ENCODE results near the gene NXF1.
A peak's percentile ranks its signal among the peaks of the same experiment; 100 is the strongest.
"Not testable (repeated sequence)": the region's sequence is repeated elsewhere in the genome, so short reads cannot be mapped to it uniquely, and the experiment has no call there.

The NXF1 gene

DNA sequence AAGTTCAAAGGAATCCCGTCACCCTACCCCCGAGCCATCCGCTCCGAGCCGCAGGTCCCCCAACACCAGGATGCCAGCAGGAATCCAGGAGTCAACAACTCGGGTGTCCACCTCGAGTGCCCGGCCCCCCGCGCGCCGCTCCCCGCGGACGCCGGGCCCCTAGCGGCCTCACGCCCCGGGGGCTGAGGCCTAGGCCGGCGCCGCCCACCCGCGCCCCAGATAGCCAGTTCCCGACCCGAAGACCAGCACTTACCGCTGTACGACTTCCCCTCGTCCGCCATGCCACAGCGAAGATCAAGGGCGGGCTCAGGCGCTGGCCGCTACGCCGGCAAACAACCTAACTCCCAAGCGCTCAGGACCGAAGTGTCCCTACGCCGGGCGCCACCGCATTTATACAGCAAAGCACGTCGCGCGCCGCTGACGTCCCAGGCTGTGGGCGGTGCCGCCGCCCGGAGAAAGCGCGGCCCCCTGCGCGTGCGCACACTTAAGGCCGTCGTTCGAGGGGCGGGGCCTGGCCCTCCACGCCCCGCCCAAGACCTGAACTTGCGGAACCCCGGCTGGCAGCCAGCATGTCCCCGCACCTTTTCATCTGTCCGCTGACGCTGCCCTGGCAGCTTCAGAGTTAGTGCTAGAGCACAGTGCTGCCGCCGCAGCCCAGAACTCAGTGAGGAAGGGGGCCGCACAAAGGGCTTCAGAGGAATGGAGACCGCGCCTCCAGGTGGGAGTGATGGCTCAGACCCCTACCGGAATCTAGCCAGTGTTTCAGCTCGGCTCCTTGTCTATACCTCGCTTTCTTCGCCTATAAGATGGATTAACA, at the start of gene NXF1:
Gene NXF1 (minus strand): TSS at position 365 of the 817 bp plus-strand sequence. CDS start 84 bp downstream, at position 281.
- peak; percentile 97 to 99 (median 99) for DNase-seq

DNA sequence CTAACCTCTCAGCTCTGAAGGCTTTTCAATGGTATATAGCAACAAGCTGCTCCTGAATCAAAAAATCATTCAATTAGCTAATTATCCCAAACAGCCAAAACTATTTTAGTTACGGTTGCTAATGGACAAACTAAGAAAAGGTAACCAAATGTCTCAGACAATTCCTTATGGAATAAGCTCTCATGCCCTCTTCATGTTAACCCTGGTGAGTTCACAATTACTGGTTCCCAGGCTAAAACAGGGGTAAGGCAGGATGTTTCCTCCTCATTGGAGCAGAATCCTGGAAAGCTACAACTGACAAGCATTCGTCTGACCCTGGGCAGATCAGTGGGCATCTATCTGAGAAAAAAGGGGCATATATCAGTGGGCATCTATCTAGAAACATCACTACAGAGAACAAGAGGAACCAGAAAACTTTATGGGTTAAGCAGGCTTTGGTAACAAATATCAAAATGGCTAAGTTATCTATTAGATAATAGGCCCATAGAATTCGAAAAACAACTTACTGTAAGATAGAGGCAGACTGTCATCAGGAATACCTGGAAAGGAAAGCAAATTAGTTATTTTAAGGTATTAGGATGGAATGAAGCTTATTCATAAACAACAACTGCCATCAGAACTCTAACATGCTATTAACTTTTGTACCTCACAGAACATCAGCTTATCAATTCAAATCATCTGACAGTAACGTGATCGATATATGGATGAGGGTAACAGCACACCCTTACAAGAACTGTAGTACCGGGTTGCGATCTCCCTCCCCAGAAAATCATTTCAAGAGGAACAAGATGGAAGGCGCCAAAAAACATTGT, 49.0 kb upstream of the NXF1 start:
- DNase-seq: peak in 2 of 3 donors; percentile 26 to 29

DNA sequence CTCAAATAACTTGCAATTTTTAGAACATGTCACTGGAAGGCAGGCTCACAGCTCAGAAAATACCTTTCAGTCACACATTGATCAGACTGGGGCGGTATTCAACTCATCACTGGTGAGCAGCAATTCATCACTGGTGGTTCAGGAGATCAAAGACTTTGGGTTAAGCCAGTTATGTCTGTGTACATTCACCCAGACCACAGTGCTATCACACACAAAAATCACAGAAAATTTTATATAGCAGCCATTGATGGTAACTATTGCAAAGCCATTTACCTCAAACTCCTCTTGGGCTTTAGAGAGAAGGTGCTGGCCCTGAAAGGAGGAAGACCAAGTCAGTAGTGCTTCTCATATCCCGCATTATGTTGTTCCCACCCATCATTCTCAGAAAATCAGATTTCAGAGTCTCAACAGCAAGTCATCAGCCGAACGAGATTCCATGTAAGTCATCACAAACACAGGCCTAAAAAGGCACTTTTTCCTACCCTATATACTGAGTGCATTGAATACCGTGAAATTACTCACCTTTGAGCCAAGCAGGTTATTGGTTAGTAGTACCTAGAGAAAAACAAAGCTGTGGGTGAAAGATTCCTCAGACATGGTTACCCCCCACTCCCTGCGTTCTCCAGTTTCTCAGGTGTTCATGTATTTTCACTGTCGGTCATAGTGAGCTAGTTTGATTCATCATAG, 48.2 kb upstream of the NXF1 start:
- no peak for DNase-seq

DNA sequence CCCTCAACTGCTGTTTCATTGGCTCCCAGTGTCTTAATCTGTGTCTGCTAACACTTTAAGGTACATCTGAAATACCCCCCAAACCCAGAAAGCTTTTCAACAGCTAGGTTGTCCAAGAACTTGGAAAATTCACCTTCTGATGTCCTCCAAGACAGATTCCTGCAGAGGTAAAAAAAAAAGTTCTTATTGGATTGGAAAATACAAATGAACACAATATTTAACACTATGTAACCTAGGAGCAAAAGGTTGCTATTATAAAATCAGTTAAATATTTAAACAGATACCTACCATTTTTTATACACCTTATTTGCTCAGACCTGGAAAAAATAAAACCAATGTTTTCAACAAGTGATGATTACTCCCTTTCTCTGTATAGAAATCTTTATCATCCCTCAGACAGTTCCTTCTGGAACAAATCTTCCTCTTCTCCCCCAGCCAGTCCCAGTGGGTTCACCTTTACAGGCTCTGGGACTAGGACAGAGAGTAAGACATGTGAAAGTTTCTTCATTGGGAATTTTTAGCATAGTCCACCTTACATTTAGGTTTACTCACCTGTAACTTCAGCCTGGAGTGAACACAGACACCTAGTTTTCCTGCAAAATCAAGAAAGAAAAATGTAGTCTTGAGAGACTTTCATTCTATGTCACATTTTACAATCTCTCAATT, 47.4 kb upstream of the NXF1 start:
- no peak for DNase-seq

DNA sequence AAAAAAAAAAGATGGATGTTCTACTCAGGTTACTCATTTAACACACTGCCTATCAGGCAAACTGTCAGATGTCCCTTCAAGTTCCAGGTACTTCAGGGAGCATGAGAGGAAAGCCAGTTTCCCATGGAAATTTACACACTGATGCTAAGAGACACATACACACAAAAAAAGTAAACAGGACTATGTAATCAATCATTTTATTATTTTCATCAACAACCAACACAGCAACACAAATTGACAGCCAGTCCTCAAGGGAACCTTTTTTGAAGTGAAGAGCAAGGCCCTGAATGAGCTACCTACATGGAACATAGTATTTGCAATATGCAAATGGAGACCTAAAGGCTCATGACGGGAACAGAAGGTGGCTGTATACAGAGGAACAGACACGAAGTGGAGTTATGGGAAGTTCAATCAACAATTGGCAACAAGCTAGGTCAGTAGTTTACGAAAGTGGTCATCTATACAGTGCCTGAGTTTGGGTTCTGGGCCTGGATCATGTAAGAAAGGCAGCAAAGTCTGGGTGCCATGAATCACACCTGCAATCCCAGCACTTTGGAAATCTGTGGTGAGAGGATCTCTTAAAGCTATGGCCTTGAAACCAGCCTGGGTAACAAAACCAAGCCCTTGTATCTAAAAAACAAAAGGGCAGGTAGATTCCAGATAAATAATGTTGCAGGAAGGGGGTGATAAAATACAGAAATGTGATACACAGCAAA, 46.7 kb upstream of the NXF1 start:
- no peak for DNase-seq

DNA sequence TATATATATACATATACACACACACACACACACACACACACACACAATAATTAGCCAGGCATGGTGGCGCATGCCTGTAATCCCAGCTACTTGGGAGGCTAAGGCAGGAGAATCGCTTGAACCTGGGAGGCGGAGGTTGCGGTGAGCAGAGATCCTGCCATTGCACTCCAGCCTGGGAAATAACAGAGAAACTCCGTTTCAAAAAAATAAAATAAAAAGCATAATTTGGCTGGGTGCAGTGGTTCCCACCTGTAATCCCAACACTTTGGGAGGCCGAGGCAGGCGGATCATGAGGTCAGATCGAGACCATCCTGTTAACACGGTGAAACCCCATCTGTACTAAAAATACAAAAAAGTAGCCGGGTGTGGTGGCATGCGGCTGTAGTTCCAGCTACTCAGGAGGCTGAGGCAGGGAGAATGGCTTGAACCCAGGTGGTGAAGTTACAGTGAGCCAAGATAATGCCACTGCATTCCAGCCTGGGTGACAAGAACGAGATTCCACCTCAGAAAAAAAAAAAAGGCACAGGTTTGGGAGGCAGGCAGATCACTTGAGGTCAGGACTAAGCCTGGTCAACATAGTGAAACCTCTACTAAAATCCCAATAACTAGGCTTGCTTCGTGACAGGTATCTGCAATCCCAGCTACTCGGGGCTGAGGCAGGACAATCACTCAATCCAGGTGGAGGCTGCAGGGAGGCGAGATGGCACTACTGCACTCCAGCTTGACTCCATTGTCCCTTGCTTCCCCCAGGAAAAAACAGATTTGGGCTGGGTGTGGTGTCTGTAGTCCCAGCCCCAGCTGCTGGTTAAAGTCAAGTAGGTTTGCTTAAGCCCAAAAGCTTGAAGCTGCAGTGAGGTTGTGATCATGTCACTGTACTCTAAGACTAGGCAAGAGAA, 45.9 kb upstream of the NXF1 start:
- no peak for DNase-seq

DNA sequence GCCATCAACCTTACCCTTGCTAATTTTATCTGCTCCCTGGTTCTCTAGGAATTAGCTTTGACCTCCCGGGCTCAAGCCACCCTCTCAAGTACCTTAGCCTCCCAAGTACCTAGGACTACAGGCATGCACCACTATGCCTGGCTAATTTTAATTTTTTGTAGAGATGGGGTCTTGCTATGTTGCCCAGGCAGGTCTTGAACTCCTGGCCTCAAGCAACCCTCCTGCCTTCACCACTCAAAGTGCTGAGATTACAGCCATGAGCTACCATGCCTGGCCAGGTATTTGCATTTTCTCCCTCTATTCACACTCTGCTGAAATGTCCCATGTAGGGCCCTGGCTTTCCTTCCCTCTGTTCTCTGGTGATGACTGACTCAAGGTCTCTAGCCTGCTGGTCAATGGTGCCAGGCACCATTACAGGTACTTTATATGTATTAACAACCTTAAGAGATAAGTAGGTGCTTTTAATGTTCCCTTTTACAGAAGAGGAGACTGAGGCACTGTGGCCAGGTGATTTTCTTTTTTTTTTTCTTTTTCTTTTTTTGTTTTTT, 42.6 kb upstream of the NXF1 start:
- no peak for DNase-seq

DNA sequence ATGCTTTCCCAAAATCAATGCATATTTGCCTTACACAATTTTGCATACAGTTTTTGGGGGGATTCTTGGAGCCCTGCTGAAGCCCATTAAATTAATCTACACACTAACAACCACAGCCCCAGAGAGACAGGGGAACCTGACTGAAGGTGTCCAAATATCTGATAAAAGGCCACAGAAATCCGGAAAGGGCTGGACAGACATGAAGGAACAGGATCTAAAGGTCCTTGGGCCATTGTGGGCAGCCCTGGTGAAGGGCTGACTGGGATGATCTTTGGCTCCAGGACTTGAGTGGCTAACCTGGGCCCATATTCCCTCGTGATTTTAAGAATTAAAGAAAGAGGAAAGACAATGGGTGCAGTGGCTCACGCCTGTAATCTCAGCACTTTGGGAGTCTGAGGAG, 40.9 kb upstream of the NXF1 start:
- DNase-seq: no peak

DNA sequence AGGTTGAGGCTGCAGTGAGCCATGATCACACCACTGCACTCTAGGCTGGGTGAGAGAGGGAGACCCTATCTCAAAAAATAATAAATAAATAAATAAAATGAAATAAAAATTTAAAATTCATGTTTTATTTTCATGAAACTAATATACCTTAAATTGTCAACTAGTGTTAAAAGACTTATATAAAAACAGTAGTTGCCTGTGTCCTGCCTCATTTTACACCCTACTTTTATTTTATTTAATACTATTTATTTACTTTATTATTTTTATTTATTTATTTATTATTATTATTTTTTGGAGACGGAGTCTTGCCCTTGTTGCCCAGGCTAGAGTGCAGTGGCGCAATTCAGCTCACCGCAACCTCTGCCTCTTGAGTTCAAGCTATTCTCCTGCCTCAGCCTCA, 38.9 kb upstream of the NXF1 start:
- DNase-seq: no peak

DNA sequence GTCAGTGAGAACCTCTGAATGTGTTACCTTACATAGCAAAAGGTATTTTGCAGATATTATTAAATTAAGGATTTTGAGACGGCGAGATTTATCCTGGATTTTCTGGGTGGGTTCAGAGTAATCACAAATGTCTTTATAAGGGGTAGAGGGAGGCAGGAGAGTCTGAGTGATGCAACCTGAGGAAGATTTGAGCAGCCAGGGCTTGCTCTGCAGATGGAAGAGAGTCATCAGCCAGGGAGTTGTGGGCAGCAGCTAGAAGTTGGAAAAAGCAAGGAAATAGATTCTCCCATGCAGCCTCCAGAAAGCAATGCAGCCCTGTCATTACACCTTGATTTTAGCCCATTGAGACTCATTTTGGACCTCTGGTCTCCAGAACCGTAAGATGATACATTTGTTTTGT, 38.2 kb upstream of the NXF1 start:
- DNase-seq: no peak

DNA sequence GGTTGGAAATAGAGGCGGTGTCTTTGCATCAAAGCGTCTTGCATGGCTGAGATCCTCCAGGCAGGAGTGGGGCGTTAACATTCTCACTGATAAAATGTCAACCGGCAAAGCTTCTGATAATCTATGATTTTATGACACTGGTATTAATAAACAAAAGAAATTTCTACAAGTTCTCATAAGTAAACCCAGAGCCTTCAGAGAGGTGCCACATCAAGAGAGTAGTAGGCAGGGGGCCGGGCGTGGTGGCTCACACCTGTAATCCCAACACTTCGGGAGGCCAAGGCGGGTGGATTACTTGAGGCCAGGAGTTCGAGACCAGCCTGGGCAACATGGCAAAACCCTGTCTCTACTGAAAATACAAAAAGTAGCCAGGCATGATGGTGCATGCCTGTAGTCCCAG, 37.7 kb upstream of the NXF1 start:
- DNase-seq: not testable (repeated sequence)

DNA sequence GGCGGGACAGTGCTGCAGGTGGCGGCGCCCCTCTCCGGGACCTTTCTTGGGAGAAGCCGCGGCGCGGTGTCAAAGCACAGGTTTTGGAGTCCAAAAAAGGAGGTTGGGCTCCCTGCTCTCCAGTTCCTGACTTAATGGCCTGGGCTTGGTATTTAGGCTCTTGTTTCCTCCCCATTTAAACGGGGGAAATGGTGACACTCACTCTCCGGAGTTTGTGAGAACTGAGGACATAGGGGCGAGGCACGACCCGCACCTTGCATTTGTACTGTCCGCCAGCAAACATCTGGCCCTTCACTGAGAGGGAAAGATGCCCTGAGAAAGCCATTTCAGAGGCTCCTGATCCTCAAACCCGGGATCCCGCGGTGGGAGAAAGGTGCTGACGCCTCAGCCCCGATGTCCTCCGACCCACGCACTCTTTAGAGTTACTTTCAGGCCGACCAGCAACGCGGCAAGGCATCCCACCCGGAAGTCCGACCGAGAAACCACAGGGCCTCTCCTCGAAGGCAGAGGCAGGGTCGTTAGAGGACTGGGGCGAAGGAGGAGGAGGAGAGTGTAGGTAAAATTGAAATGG, 37.0 kb upstream of the NXF1 start:
- peak; percentile 29 to 42 (median 35) for DNase-seq

DNA sequence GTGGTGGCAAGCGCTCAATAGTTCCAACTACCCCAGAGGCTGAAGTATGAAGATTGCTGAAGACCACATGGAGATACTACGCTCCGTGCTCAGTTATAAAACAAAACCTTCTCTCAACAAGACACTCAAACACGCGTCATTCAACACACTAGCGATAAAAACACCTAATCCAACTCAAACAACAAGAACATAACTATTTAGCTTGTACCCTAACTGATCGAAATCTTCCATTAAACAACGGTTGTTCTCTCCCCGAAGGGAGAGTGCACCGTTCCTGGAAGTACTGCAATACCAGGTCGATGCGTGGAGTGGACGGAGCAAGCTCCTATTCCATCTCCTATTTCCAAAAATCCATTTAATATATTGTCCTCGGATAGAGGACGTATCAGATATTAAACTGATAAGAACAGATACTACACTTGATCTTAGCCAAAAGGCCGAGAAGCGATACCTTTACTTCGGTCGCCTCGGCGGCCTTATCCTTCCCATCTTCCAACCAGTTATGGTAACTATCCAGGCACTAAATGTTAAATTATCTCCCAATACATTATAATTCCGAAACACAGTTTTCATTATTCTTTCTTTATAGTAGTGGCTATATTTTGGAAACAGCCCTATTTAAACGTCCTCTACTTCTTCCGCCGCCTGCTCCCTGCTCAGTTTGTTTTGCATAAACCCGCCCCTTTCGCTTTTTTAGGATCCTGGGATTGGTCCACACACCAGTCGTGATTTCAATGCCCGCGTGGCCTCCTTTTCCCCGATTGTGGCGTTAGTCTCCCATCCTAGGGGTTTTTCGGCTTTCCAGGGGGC, 36.3 kb upstream of the NXF1 start:
- peak; percentile 93 to 100 (median 98) for DNase-seq

DNA sequence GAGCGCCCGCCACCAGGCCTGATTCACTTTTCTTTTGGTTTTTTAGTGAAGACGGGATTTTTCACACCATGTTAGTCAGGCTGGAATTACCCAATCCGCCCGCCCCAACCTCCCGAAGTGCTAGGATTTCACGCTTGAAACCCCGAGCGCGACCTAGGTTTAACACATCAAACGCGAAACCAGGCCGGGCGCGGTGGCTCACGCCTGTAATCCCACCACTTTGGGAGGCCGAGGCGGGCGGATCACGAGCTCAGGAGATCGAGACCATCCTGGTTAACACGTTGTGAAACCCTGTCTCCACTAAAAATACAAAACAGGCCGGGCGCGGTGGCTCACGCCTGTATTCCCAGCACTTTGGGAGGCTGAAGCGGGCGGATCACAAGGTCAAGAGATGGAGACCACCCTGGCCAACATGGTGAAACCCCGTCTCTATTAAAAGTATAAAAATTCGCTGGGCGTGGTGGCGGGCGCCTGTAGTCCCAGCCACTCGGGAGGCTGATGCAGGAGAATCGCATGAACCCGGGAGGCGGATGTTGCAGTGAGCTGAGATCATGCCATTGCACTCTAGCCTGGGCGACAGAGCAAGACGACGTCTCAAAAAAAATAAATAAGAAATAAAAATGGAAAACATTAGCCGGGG, 35.6 kb upstream of the NXF1 start:
- peak; percentile 95 to 97 (median 97) for DNase-seq

DNA sequence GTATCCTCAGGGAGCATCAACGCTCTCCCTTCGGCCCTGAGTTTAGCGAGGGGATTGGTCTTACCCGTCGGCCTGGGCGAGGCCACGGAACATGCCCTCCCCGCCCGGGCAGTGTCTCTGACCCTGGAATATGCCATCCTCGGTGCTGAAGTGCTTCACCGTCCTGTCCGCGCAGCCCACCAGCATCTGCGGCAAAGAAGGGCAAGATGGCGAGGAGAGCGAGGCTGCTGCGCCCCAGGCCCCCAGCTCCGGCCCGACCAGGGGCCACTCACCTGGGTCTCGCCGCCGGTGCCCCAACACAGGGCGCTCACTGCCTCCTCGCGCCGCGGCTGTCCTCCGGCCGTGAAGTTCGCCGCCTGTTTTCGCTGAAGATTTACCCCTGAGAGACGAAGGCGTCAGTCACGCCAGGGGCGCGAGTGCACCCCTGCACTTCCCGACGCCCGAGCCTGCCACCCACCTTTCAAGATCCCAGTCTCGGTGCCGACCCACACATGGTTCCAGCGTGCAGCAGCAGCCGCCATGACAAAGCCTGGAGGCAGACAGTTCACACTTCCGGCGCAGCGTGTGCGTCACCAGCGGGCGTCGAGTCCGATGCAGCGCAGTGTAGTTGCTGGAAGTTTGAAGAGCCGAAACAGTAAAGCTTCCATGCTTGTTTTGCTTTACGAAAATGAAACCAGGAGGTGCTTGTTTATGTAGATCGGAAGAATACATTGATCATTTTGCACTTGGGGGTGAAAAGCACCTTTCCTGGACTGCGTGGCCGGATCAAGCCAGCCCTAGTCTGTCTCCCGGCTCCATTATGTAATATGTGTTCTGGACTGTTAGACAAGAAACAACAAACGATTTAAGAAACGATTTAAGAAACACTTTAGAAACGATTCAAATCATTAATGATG, 34.1 kb upstream of the NXF1 start, which contains the start of gene WDR74:
Gene WDR74 (minus strand): TSS at position 541 of the 896 bp plus-strand sequence. CDS start 20 bp downstream, at position 521.
- peak; percentile 96 to 98 (median 97) for DNase-seq

DNA sequence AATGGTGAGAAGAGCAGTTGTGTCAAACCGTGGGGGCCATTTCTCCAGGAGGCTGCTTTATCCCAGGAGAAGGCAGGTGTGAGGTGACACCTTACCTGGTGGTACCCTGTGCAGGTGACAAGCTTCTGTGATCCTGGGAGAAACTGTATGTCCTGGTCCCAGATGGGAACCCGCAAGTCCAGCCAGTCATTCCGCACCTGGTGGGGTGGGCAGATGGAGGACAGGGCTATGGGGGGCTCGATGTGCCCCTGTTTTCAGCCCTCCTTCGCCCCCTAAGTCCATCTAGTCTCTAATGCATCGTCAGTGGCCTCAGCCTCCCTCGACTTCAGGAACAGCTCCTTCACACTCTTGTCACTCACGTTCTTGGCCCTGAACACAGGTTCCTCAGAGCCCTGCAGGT, 30.1 kb upstream of the NXF1 start:
- no peak for DNase-seq

DNA sequence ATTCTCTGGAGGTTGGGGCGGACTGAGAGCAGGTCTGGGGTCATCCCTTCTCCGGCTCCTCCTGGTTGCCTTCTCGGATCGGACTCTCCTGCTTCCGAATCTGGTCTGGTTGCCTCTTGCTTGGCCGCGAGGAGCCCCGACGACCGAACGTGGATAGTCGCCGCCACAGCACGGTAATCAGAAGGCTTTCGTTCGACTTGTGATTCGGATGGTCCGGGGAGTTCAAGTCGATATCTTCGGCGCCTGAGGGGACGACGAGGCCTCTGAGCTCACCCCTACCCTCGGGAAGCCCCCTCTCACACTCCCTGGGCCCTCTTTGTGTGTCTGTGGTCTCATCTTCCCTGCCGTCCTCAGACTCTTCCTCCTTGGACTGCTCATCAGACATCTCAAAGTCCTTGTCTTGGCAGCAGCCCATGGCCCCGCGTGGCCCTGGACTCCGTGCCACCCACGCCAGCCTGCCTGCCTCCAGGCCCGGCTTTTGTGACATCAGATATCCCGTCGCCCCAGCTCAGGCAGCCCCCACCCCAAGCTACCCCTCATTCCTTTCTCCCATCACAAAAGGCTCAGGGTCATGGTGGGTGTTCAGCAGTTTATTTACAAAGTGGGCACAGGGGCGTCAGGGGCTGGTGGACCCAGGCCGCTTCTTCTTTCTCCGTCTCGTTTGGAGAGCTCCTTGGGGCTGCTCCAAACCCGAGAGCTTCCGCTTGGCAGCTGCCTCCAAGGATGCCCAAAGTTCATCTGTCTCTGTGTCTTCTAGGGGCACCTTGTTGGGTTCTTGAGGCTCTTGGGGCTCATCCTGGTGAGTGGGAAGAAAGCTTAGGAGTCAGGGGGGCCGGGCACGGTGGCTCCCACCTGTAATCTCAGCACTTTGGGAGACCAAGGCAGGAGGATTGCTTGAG, 27.3 kb upstream of the NXF1 start, which contains the start of gene TEX54:
Gene TEX54 (minus strand): TSS at position 506 of the 899 bp plus-strand sequence.
- DNase-seq: peak; percentile 41 to 61 (median 47)
